GM19193 (cell line): ENCODE measurements around the gene PAK6.

Experiments
- POLR2A ChIP-seq: IDR thresholded peaks from 4 replicates; pipeline ENCODE4 v1.6.1; 2011; ENCODE audit not compliant: insufficient read depth, insufficient read length; ENCODE audit errors: extremely low read depth

Gene PAK6

GRCh38 chr15:40275954-40276353, 37.1 kb downstream of the PAK6 start:
- no peak for TF ChIP-seq POLR2A

- TF ChIP-seq POLR2A: no peak
Measured at GRCh38 chr15:40276927-40277326, 38.1 kb downstream of the PAK6 start.

- TF ChIP-seq POLR2A: no peak
Measured at GRCh38 chr15:40277471-40277870, 38.6 kb downstream of the PAK6 start.

- TF ChIP-seq POLR2A: no peak
Measured at GRCh38 chr15:40278026-40278425, 39.2 kb downstream of the PAK6 start.

GRCh38 chr15:40279437-40280141, 40.7 kb downstream of the PAK6 start:
- TF ChIP-seq POLR2A: no peak

GRCh38 chr15:40280260-40281056, 41.6 kb downstream of the PAK6 start:
- no peak for TF ChIP-seq POLR2A

- no peak for TF ChIP-seq POLR2A
Measured at GRCh38 chr15:40281057-40281800, 42.4 kb downstream of the PAK6 start.

GRCh38 chr15:40281801-40282146, 42.9 kb downstream of the PAK6 start:
- no peak for TF ChIP-seq POLR2A

- TF ChIP-seq POLR2A: no peak
Measured at GRCh38 chr15:40282147-40282868, 43.4 kb downstream of the PAK6 start.

- no peak for TF ChIP-seq POLR2A
Measured at GRCh38 chr15:40282869-40283614, 44.2 kb downstream of the PAK6 start, which contains the start of gene ANKRD63. Gene ANKRD63 (minus strand): TSS chr15:40283064. CDS start chr15:40282586, 478 bp downstream.

- TF ChIP-seq POLR2A: no peak
Measured at GRCh38 chr15:40283615-40284300, 44.9 kb downstream of the PAK6 start.

- no peak for TF ChIP-seq POLR2A
Measured at GRCh38 chr15:40285151-40285550, 46.3 kb downstream of the PAK6 start.

- TF ChIP-seq POLR2A: no peak
Measured at GRCh38 chr15:40285554-40286011, 46.7 kb downstream of the PAK6 start.
